Stromal cell of bone marrow (primary cell): ENCODE results near the gene ZFYVE28.
"Not testable (repeated sequence)": the region's sequence is repeated elsewhere in the genome, so short reads cannot be mapped to it uniquely, and the experiment has no call there.

Experiments
- DNase-seq: peaks from one replicate; pipeline ENCODE4 v3.0.0-alpha.2; 2012; ENCODE audit warnings: low read depth

ZFYVE28 gene

DNA sequence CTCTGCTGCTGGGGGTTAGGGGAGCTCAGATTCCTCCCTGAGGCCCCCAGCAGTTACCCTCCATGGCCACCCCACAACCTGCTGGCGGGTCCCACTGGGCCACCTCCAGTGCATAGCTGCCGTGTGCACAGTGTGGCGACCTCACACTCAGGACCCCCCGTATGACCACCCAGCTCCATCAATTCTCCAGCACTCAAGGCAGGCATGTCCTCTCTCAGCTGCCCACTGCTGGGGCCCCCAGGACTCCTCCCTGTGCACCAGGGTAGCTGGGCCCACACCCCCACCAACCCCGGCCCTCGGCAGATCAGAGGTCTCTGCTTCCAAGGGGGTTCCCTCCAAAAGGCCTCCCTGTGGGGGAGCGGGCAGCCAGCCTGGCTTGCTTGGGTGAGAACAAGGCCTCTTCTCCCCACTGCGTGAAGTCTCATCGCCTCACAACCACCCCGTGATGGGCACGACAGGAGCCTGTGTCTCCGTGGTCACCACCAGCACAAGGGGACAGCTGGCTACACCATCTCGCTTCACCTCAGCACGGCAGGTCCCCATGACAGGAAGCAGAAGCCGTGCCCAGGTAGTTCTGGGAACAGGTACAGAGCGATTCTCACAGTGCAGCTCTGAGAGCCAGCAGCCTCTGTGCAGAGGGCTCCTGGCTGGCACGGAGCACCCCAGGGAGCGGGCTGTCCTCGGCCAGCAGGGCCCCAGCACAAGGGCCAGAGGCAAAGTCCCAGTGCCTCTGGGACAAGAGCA is 171.9 kb downstream of the ZFYVE28 start:
- no peak for DNase-seq

DNA sequence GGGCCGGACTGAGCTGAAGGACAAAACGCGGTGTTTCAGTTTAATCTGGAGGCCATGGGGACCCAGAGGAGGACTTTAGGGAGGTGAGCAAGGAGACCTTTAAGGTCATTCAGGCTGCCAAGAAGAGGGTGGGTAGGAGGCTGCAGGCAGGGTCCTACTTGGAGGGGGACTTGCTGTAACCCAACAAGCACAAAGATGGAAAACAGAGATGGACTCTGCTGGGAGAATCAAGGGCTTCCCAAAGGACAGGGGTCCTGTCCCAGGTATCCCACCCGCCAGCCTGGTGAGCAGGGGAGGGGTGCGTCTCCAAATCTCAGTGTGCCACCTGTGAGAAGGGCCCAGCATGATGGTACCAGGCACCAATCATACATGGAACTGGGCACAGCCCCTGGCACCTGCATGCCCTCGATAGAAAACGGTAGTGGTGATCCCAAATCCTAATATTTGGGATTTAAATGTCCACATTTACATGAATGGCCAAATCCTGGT is 172.6 kb downstream of the ZFYVE28 start:
- DNase-seq, result no peak

DNA sequence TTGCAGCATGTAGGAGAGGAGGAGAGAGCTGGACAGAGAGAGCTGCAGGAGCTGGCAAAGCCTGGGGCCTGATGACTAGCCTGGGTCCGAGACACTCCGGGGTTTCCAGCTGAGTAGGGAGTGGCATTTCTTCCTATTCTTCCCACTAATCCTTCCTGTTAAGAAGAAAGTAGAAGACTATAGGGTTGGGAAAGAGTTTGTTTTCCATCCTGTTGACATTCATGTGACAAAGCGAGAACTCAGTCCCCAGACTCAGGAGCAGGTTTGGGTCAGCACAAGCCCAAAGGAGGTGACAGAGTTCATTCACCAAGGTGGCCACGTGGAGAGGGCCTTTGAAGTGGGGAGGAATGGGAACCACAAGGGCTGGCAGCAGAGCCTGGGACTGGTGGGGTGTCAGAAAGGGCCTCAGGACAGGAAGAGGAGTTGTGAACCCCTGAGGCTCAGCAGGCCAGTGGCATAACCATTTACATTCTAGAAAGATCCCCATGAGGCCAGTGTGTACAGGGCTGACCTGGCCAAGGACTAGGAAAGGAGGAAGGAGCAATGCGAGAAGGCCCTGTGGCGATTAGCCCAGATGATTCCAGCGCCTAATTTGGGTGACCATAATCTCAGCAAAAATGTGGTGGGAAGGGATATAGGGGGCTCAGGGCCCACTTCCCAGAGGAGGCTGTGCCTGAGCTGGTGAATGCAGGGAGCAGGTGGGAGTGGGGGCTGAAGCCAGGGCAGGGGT is 173.2 kb downstream of the ZFYVE28 start:
- DNase-seq, result no peak

DNA sequence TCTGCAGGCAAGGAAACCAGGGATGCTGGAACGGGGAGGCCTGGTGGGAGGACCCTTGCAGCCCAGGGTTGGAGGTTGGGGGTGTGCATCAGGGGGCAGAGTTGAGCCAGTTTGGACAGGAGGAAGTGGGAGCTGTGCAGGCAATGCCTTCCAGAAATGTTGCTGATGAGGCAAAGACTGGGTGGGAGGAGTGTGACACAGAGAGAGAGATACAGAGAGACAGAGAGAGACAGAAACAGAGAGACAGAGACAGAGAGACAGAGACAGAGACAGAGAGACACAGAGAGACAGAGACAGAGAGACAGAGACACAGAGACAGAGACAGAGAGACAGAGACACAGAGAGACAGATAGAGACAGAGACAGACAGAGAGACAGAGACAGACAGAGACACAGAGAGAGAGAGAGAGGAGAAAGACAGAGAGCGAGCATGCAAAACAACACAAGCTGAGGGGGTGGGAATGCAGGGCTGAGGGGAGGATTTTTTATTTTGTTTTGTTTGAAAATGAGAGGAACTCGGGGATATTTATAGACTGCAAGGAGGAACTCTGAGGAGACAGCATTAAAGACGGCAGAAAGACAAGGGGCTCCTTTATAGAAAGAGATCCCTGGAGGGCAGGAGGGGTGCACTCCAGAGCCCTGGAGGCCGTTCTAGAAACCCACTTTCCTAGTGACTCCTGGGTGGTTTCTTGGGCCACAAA is 174.6 kb downstream of the ZFYVE28 start:
- peak; percentile 44 for DNase-seq

DNA sequence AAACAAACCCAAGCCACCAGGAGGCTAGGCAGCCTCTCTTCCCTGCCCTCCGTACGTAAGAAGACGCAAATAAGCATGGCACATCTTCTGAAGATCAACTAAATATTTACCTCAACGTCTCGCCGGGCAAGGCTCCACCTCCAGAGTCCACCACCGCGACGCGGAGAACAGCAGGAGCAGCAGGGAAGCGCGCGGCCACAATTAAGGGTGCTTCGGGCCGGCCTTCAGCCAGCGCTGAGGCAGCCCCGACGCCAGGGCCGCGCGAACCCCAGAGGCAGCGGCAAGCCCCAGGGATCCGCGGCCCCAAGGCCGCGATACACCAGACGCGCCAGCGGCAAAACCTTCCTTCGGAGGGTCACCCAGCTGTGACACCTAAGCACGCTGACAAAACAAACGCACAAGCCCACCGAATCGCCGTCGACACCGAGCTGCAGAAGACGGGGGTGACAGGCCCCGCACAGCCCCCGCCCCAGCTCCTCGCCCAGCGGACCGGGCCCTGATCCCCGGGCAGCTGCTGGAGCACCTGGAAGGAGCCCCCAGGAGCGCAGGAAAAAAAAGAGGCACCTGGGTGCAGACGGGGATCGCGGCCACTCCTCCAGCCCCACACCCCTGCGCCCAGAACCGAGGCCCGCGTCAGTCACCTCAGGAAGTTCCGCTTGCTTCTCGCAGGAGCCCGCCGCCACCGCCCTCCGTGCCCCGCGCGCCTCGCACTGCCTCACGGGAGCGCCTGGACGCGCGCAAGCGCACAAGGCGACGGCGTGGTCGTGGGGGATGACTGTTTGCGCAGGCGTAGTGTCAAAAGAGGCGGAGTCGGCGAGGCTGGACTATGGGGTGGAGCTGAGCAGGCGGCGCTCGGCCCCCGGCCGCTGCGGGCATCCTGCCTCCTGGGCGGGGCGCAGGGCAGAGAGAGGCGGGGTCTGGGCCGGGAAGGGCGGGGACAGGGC is 176.8 kb downstream of the ZFYVE28 start, which contains the start of the genes HAUS3 and POLN:
TSS of gene HAUS3 (minus strand) at position 712 of the 944 bp plus-strand sequence. CDS start 1,175 bp downstream, outside the sequence.
TSS of gene POLN (minus strand) at position 712 of the 944 bp plus-strand sequence. CDS start 12,890 bp downstream, outside the sequence.
- DNase-seq, result peak; percentile 92

DNA sequence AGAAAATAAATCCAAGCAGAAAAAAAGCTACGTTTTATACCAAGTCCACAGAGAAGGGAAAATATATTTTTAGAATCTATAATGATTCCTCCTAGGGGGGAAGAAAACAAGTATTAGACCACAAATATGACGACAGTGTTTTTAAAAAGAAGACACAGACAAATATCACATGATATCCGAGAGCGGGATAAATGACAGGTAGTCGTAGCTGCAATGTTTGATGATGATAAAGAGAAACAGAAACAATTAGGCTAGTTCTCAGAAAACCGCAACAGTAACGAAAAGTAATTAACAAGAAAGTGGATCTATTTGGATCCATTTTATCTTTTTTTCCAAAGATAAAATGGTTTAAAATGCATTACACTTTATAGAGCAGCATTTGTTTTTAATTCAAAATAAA is 177.4 kb downstream of the ZFYVE28 start:
- DNase-seq, result no peak

DNA sequence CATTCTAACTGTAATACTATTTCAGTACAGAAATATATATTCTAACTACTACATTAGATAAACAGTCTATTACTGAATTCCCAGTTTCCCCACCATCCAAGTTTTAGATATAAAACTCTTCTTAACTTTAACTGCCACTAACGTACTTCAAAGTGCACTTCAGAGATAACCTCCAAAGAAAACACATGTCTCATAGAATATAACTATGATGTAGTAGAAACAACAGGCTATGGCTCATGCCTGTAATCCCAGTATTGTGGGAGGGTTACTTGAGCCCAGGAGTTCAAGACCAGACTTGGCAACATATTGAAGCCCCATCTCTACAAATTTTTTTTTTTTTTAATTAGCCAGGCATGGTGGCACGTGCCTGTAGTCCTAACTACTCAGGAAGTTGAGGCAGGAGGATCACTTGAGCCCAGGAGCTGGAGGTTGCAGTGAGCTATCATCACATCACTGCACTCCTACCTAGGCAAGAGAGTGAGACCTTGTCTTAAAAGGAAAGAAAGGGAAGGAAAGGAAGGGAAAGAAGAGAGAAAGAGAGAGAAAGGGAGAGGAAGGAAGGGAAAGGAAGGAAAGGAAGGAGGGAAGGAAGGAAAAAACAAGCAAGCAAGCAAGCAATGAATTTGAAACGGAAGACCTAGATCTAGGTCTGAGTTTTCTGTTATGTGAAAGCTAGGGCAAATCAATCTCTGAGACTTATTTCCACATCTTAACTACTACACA is 181.3 kb downstream of the ZFYVE28 start:
- DNase-seq, result no peak

DNA sequence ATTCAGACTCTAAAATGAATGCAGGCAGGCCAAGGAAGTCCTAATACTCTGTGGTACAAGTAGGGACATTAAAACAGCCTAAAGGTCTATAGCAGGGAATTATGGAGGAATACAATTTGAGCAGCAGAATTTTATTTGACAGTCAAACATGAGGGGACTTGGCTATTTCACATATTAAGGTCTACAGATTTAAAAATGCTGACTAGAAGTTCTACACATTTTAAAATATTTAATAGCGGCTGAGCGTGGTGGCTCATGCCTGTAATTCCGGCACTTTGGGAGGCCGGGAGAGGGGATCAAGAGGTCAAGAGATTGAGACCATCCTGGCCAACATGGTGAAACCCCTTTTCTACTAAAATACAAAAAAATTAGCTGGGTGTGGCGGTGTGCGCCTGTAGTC is 187.4 kb downstream of the ZFYVE28 start:
- DNase-seq, result no peak

DNA sequence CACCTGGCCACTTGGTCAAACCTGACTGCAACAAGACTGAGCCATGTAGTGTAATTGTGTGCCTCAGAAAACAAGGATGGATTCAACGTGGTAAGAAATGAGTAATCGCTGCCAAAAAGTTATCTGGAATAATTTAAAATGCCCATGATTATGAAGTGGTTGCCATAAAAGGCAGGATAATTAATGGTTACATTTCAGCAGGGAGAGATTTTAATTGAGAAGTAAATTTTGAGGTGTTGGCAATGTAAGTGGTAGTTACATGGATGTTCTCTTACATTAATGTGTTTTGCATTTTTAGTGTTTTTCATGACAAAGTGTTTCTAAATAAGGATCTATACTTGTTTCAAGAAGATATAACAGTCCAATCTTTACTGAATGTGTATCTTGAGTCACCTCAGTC is 192.2 kb downstream of the ZFYVE28 start:
- DNase-seq, result no peak

DNA sequence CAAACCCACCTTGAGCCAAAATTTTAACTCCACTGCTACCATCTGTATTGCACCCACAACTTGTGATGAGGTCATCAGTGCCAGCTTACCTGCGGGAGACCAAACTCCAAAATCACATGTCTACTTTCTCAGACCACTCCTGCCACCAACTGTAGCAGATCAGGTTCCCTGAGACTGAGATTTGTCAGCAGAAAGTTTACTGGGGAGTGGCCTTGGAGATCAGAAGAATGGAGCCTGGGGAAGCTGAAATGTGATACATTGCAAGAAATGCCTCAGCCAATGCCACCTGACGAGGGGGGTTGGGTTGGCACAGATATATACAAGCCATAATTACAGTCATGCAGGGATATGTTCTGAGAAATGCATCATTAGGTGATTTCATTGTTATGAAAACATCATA is 195.6 kb downstream of the ZFYVE28 start:
- DNase-seq, result no peak

DNA sequence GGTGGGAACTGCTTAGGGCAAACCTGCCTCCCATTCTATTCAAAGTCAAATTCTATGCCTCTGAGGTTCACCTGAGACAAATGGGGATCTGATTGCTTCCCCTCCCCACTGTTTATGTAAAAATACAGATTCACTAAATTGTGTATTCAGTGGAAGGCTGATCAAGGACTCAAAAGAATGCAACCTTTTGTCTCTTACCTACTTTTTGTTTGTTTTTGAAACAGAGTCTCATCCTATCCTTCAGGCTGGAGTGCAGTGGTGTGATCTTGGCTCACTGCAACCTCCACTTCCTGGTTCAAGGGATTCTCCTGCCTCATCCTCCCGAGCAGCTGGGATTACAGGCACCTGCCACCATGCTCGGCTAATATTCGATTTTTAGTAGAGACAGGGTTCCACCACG is 197.1 kb downstream of the ZFYVE28 start:
- DNase-seq, result not testable (repeated sequence)

DNA sequence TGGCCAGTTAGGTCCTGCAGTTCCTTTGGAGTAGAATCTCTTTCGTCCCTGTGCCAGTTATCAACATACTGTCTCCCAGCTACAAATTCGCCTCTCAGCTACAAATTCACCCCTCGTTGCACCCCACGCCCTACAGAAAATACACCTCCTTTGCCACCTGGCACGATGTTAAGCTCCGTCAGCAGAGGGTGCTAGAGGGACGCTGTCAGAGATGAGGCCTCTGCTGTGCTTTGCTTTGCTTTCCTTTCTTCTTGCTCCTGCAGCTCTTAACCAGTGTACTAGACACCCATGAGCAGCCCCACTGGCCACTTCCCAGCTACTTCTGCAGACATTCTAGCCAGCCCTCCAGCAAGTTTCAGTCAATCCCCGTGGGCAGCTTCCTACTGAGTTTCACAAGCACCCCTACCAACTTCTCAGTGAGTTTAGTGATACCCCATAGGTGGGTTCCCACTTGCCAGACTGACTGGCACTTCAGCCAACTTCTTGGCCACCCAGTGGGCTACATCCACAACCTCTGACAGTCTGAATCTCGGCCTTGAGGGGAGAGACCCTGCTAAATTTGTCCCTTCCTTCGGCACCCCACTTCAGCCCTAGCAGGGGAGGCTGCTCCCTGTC is 198.3 kb downstream of the ZFYVE28 start:
- peak; percentile 52 for DNase-seq
